Fibroblast of lung (primary cell): Measurements from ENCODE around the gene KSR2. TPM values are rescaled to one million over a fixed set of nuclear protein-coding genes. Genes with fewer than 3 reads are reported as not detected.

Experiments used
- DNase-seq, 2 donors: peaks; one replicate each; pipeline versions ENCODE4 v3.0.0 to v3.0.0-alpha.2; 2010; ENCODE audit warnings: low read depth in 2 of 2
- H2AFZ ChIP-seq: 2 replicates; pipeline ENCODE4 v1.5.1; 2012; ENCODE audit warnings: low read length, control low read depth, inconsistent platforms
- H3K27ac ChIP-seq: 2 replicates; pipeline ENCODE4 v1.5.1; 2011; ENCODE audit warnings: low read length, control low read depth; ENCODE audit not compliant: insufficient read depth
- H3K27me3 ChIP-seq: 2 replicates; pipeline ENCODE4 v1.5.1; 2011; ENCODE audit warnings: mild to moderate bottlenecking, low read length; ENCODE audit not compliant: control insufficient read depth, insufficient read depth
- H3K36me3 ChIP-seq: 2 replicates; pipeline ENCODE4 v1.5.1; 2011; ENCODE audit warnings: low read length; ENCODE audit not compliant: control insufficient read depth, insufficient read depth
- H3K4me1 ChIP-seq: 2 replicates; pipeline ENCODE4 v1.5.1; 2011; ENCODE audit warnings: low read length; ENCODE audit not compliant: control insufficient read depth, insufficient read depth; ENCODE audit errors: extremely low read depth
- H3K4me2 ChIP-seq: 2 replicates; pipeline ENCODE4 v1.5.1; 2011; ENCODE audit warnings: low read length, control low read depth; ENCODE audit not compliant: insufficient read depth; ENCODE audit errors: extremely low read depth
- H3K4me3 ChIP-seq, 4 experiments: fragments of 200-600 bp in 1 of 4; sonication (generic) in 1 of 4; replicated peaks in 1 of 4; 2 replicates each; pipeline ENCODE4 v1.5.1; 2011 to 2016; ENCODE audit warnings: low read length in 4 of 4, low read depth in 3 of 4, mild to moderate bottlenecking in 3 of 4, control low read depth in 2 of 4, inconsistent platforms in 1 of 4, mixed read lengths in 1 of 4; ENCODE audit not compliant: insufficient read depth in 1 of 4; ENCODE audit errors: control extremely low read depth in 1 of 4
- H3K79me2 ChIP-seq: 2 replicates; pipeline ENCODE4 v1.5.1; 2012; ENCODE audit warnings: mild to moderate bottlenecking, low read length, inconsistent platforms; ENCODE audit not compliant: control insufficient read depth, insufficient read depth
- H3K9ac ChIP-seq: 2 replicates; pipeline ENCODE4 v1.5.1; 2011; ENCODE audit warnings: mild to moderate bottlenecking, low read length, control low read depth; ENCODE audit not compliant: insufficient read depth
- H3K9me3 ChIP-seq: 2 replicates; pipeline ENCODE4 v1.5.1; 2012; ENCODE audit warnings: low read depth, low read length; ENCODE audit not compliant: control insufficient read depth, insufficient read depth
- H4K20me1 ChIP-seq: 2 replicates; pipeline ENCODE4 v1.5.1; 2011; ENCODE audit warnings: low read length; ENCODE audit not compliant: control insufficient read depth, insufficient read depth; ENCODE audit errors: extremely low read depth
- EZH2 ChIP-seq: IDR thresholded peaks from 2 replicates; pipeline ENCODE4 v1.5.1; 2012; ENCODE audit warnings: low read length, control low read depth, mild to moderate bottlenecking; ENCODE audit errors: missing control alignments
- polyA plus RNA-seq, 2 donors: library from polyadenylated mRNA; depleted of rRNA in 1 of 2; stranded (reverse) in 1 of 2; unstranded in 1 of 2; fragments of >200 nt; gene quantifications; 2 replicates each; pipeline ENCODE4 v1.2.1, GENCODE V29; 2011 to 2012; ENCODE audit warnings: missing spikeins in 1 of 2
- total RNA-seq: library from RNA; depleted of rRNA; stranded (reverse); fragments of >200 nt; gene quantifications from 2 replicates; pipeline ENCODE4 v1.2.1, GENCODE V29; 2014
- TF ChIP-seq, protein P1 (sequence below), 2 donors: IDR thresholded peaks in 1 of 2; conservative IDR thresholded peaks in 1 of 2; 1 replicate in 1 of 2; 2 replicates in 1 of 2; pipeline ENCODE4 v1.5.1; 2011 to 2012; ENCODE audit warnings: low read length in 2 of 2, control low read depth in 1 of 2, inconsistent platforms in 1 of 2, low read depth in 1 of 2, mild to moderate bottlenecking in 1 of 2

The KSR2 gene
- total and polyA plus RNA-seq, 2 donors (not counting 1 experiment from before 2014, with no cell fraction given), result not detected

DNA sequence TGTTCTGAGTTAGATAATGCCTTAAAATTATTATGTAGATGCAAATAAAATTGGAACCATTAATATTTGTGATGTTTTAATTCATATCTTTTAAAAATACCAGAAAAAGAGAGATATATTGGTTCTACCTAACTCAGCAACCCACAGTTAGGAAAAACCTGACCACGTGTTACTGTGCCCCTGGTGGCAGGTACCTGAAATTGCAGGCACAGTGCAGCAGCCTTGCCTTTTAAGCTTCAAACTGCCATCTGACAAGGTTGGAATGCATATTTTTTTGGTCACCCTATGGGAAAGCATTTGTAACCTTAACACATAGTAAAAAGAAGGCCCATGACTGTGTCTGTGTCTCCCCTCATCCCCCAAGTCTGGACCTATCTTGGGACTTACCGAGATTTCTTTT, 498.0 kb downstream of the KSR2 start:
- Histone ChIP-seq H4K20me1 (no peaks in the 10 kb centered on the region), H3K9ac (no peak overlapping the region), H3K4me2 (no peak overlapping the region), H3K36me3 (no peaks in the 10 kb centered on the region), H3K4me3 (no peak overlapping the region), H3K79me2 (no peaks in the 10 kb centered on the region), H3K27me3 (no peaks in the 10 kb centered on the region), H3K27ac (no peak overlapping the region), H3K4me1 (no peaks in the 10 kb centered on the region), H3K9me3 (no peaks in the 10 kb centered on the region), H2AFZ (no peak overlapping the region)
- no peak for DNase-seq
- TF ChIP-seq EZH2, result no peak
- TF ChIP-seq, protein P1, sequence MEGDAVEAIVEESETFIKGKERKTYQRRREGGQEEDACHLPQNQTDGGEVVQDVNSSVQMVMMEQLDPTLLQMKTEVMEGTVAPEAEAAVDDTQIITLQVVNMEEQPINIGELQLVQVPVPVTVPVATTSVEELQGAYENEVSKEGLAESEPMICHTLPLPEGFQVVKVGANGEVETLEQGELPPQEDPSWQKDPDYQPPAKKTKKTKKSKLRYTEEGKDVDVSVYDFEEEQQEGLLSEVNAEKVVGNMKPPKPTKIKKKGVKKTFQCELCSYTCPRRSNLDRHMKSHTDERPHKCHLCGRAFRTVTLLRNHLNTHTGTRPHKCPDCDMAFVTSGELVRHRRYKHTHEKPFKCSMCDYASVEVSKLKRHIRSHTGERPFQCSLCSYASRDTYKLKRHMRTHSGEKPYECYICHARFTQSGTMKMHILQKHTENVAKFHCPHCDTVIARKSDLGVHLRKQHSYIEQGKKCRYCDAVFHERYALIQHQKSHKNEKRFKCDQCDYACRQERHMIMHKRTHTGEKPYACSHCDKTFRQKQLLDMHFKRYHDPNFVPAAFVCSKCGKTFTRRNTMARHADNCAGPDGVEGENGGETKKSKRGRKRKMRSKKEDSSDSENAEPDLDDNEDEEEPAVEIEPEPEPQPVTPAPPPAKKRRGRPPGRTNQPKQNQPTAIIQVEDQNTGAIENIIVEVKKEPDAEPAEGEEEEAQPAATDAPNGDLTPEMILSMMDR (conservative IDR thresholded peaks at IDR 0.05 in 1 of 2, IDR thresholded peaks at IDR 0.05 in 1 of 2; ENCODE audit: low read depth in 1 of 2, low read length in 2 of 2), result peak; percentile 5 to 35

DNA sequence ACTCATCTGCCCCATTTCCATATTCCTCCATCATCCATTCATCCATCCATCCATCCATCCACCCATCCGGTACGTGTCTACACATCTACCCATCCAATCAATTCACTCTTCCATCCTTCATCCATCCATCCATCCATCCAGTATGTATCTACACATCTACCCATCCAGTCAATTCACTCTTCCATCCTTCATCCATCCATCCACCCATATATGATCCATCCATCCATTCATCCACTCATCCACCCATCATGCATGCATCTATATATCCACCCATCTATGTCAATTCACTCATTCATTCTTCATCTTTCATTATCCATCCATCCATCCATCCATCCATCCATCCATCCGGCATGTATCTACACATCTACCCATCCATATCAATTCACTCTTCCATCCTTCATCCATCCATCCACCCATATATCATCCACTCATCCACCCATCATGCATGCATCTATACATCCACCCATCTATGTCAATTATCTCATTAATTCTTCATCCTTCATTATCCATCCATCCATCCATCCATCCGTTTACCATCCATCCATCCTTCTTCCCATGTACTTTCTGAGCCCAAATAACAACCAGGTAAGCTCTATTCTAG, 498.8 kb downstream of the KSR2 start:
- no peaks in the 10 kb centered on the region for H4K20me1 ChIP-seq
- H3K36me3 ChIP-seq, result no peaks in the 10 kb centered on the region
- H3K4me1 ChIP-seq, result no peaks in the 10 kb centered on the region
- H3K4me3 ChIP-seq, result no peak overlapping the region
- no peaks in the 10 kb centered on the region for H3K27me3 ChIP-seq
- no peak overlapping the region for H3K9ac ChIP-seq
- no peaks in the 10 kb centered on the region for H3K9me3 ChIP-seq
- DNase-seq, result no peak
- TF ChIP-seq, protein P1 (conservative IDR thresholded peaks at IDR 0.05 in 1 of 2, IDR thresholded peaks at IDR 0.05 in 1 of 2; ENCODE audit: low read depth in 1 of 2, low read length in 2 of 2), result no peak
- no peak for TF ChIP-seq EZH2
- no peak overlapping the region for H3K4me2 ChIP-seq
- H3K79me2 ChIP-seq, result no peaks in the 10 kb centered on the region
- H2AFZ ChIP-seq, result no peak overlapping the region
- no peak overlapping the region for H3K27ac ChIP-seq

DNA sequence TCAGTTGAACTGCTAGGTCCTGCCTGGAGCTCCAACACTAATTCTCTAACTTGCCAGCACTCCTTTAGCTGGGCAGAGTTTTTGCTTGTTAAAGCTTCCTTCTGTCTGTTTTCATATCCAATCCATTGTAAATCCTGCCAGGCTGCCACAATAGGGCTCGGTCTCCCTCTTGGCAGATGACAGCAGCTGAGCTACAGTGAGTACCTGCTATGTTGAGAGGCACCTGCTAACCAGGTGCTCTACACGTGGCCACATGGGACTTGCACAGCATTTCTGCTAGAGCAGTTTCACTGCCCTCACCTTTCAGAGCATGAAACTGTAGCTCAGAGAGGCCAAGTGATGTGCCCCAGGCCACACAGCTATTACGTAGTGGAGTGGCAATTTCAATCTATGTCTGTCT, 500.8 kb downstream of the KSR2 start:
- no peak overlapping the region for H3K4me3 ChIP-seq
- no peak overlapping the region for H2AFZ ChIP-seq
- no peaks in the 10 kb centered on the region for H4K20me1 ChIP-seq
- no peaks in the 10 kb centered on the region for H3K79me2 ChIP-seq
- H3K27ac ChIP-seq, result no peak overlapping the region
- no peak overlapping the region for H3K9ac ChIP-seq
- TF ChIP-seq EZH2, result no peak
- TF ChIP-seq, protein P1 (conservative IDR thresholded peaks at IDR 0.05 in 1 of 2, IDR thresholded peaks at IDR 0.05 in 1 of 2; ENCODE audit: low read depth in 1 of 2, low read length in 2 of 2), result no peak
- H3K9me3 ChIP-seq, result no peaks in the 10 kb centered on the region
- H3K36me3 ChIP-seq, result no peaks in the 10 kb centered on the region
- no peak for DNase-seq
- H3K4me2 ChIP-seq, result no peak overlapping the region
- H3K4me1 ChIP-seq, result no peaks in the 10 kb centered on the region
- H3K27me3 ChIP-seq, result no peaks in the 10 kb centered on the region
